ENCODE measurements around the gene HTT.

HTT gene

DNA sequence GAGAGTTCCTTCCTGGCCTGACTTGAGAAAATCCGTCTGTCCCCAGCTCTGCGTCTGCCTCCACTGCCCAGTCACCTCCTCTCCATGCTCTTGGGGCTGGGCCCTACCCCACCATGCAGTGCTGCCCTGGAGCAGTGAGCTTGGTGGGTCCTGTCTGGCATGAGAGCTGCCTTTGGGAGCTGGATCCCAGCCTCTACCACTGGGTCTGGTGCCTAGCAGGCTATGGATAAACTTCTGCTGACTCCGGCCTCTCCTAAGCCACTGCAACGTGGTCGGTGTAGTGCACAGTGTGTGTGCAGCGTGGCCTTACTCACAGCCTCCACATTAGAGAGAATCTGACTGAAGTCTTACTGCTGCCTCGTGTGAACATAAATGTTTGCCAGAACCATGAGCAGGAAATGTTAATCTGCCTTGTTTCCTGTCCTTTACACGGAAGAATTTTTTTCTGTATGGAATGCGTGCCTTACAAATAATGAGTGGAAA, 47.6 kb downstream of the HTT start:
- no peak for TF ChIP-seq CTCF (IDR thresholded peaks at IDR 0.05; ENCODE audit: low read depth, low read length)
- no peak overlapping the region for H3K4me3 ChIP-seq (ENCODE audit: low read depth, low read length)

DNA sequence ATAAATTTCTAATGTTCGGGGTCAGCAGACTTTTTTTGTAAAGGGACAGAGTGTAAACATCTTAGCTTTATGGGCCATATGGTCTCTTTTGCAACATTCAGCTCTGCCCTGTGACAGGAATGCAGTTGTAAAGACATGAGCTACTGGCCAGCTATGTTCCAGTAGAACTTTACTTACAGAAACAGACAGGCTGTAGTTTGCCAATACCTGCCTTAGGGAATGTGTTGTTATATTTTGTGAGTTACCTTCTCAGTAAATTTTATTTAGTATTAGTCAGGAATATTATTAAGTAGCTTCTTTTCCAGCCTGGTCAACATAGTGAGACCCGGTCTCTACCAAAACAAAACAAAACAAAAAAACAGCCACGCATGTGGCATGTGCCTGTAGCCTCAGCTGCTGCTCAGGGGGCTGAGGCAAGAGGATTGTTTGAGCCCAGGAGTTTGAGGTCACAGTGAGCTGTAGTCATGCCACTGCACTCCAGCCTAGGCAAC, 48.7 kb downstream of the HTT start:
- TF ChIP-seq CTCF (IDR thresholded peaks at IDR 0.05; ENCODE audit: low read depth, low read length) = no peak
- H3K4me3 ChIP-seq (ENCODE audit: low read depth, low read length) = no peak overlapping the region

DNA sequence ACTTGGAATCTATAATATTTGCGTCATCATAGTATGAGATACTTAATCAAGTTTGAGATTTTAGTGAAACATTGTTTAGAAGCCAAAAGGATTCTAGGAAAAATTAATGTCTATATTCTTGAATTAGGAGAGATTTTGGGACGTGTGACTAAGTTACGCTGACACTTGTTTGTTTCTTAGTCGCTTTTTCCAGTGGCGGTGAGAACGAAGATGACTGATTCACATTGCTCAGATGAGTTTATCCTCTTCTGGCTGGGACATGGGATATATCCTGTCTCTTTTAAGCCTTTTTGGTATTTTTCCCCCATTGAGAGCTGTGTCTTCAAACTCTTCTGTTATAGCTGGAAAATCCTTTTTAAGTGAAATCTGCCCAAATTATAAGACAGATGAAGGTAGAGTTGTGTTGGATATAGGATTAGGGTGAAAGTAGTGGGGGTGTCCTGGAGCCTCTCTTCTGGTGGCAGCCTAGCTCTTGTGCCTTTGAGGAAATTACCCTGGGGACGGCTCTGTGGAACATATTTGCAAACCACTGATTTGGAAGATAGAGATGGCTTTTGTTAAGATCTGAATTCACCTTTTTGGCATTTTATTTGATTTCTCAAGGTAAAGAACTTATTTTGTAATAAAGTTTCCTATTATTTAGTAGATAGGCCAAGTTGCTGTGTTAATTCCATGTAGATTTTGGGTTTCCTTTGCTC, 49.7 kb downstream of the HTT start:
- H3K4me3 ChIP-seq (ENCODE audit: low read depth, low read length) = no peak overlapping the region
- no peak for TF ChIP-seq CTCF (IDR thresholded peaks at IDR 0.05; ENCODE audit: low read depth, low read length)

- TF ChIP-seq CTCF (IDR thresholded peaks at IDR 0.05; ENCODE audit: low read depth, low read length) = no peak
- H3K4me3 ChIP-seq (ENCODE audit: low read depth, low read length) = no peak overlapping the region
Observed at GRCh38 chr4:3127112-3127511, 52.6 kb downstream of the HTT start.

DNA sequence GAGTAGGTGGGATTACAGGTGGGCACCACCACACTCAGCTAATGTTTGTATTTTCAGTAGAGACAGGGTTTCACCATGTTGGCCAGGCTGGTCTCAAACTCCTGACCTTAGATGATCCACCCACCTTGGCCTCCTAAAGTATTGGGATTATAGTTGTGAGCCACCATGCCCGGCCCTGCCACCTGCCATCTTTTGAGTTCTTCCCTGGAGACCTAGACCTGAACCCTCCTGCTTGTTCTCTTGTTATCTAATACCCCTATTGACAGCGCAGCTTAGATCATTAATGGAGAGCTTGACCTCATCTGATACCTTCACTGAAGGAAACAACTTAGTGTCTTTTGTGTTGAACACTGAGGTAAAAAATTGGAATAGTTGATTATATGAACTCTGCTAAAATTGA, 53.6 kb downstream of the HTT start:
- no peak overlapping the region for H3K4me3 ChIP-seq (ENCODE audit: low read depth, low read length)
- no peak for TF ChIP-seq CTCF (IDR thresholded peaks at IDR 0.05; ENCODE audit: low read depth, low read length)

- TF ChIP-seq CTCF (IDR thresholded peaks at IDR 0.05; ENCODE audit: low read depth, low read length) = no peak
- H3K4me3 ChIP-seq (ENCODE audit: low read depth, low read length) = no peak overlapping the region
Observed at GRCh38 chr4:3128976-3129375, 54.5 kb downstream of the HTT start.

- no peak for TF ChIP-seq CTCF (IDR thresholded peaks at IDR 0.05; ENCODE audit: low read depth, low read length)
- no peak overlapping the region for H3K4me3 ChIP-seq (ENCODE audit: low read depth, low read length)
Observed at GRCh38 chr4:3130201-3130600, 55.7 kb downstream of the HTT start.

Measured in WI38 (cell line).